NCI-H526 (cell line): ENCODE results near the gene FHIT.
A peak's percentile ranks its signal among the peaks of the same experiment; 100 is the strongest.

Source experiments
- DNase-seq, 2 experiments: peaks; one replicate each; lab custom pipeline; 2025; lab: John Stamatoyannopoulos, UW

FHIT gene

GRCh38 chr3:59996056-59996455 is 1255.2 kb downstream of the FHIT start:
- DNase-seq: peak; percentile 36 to 45

GRCh38 chr3:59995563-59995962 is 1255.7 kb downstream of the FHIT start:
- no peak for DNase-seq

GRCh38 chr3:59994732-59995304 is 1256.4 kb downstream of the FHIT start:
- DNase-seq: peak; percentile 58 to 75

- no peak for DNase-seq
Measured at GRCh38 chr3:59992578-59992977, 1258.7 kb downstream of the FHIT start.

GRCh38 chr3:59990915-59991314 is 1260.3 kb downstream of the FHIT start:
- DNase-seq: no peak

GRCh38 chr3:59982510-59982909 is 1268.7 kb downstream of the FHIT start:
- no peak for DNase-seq

GRCh38 chr3:59981377-59981776 is 1269.9 kb downstream of the FHIT start:
- DNase-seq: no peak

GRCh38 chr3:59980576-59980975 is 1270.7 kb downstream of the FHIT start:
- DNase-seq: no peak

- no peak for DNase-seq
Measured at GRCh38 chr3:59979542-59979941, 1271.7 kb downstream of the FHIT start.

- no peak for DNase-seq
Measured at GRCh38 chr3:59978979-59979378, 1272.3 kb downstream of the FHIT start.

GRCh38 chr3:59970796-59971195 is 1280.5 kb downstream of the FHIT start:
- no peak for DNase-seq

GRCh38 chr3:59970376-59970775 is 1280.9 kb downstream of the FHIT start:
- no peak for DNase-seq

- DNase-seq: no peak
Measured at GRCh38 chr3:59968513-59969045, 1282.7 kb downstream of the FHIT start.

GRCh38 chr3:59963676-59964075 is 1287.6 kb downstream of the FHIT start:
- no peak for DNase-seq

GRCh38 chr3:59957150-59957549 is 1294.1 kb downstream of the FHIT start:
- no peak for DNase-seq

GRCh38 chr3:59953104-59953503 is 1298.1 kb downstream of the FHIT start:
- DNase-seq: no peak

- no peak for DNase-seq
Measured at GRCh38 chr3:59949311-59949710, 1301.9 kb downstream of the FHIT start.

- no peak for DNase-seq
Measured at GRCh38 chr3:59946401-59946800, 1304.9 kb downstream of the FHIT start.

- no peak for DNase-seq
Measured at GRCh38 chr3:59940718-59941117, 1310.5 kb downstream of the FHIT start.

GRCh38 chr3:59939826-59940426 is 1311.3 kb downstream of the FHIT start:
- no peak for DNase-seq

- no peak for DNase-seq
Measured at GRCh38 chr3:59938828-59939227, 1312.4 kb downstream of the FHIT start.

- DNase-seq: no peak
Measured at GRCh38 chr3:59937201-59937600, 1314.1 kb downstream of the FHIT start.

GRCh38 chr3:59936472-59936871 is 1314.8 kb downstream of the FHIT start:
- DNase-seq: no peak

- no peak for DNase-seq
Measured at GRCh38 chr3:59935025-59935424, 1316.2 kb downstream of the FHIT start.
